NOMO-1 (cell line): Measurements from ENCODE around the gene TPBGL.
A peak's percentile ranks its signal among the peaks of the same experiment; 100 is the strongest.

ENCODE experiments used
- DNase-seq, 2 experiments: peaks; one replicate each; lab custom pipeline; 2025; ENCODE audit not compliant: unreplicated experiment in 2 of 2; lab: John Stamatoyannopoulos, UW

The TPBGL gene

GRCh38 chr11:75245356-75246005 lies 4.9 kb downstream of the TPBGL start:
- DNase-seq, result no peak

- no peak for DNase-seq
Measured at GRCh38 chr11:75246006-75246670, 5.6 kb downstream of the TPBGL start.

- DNase-seq, result no peak
Measured at GRCh38 chr11:75246671-75247350, 6.2 kb downstream of the TPBGL start.

GRCh38 chr11:75248924-75249256 lies 8.3 kb downstream of the TPBGL start:
- DNase-seq, result no peak

- no peak for DNase-seq
Measured at GRCh38 chr11:75249704-75250103, 9.1 kb downstream of the TPBGL start.

GRCh38 chr11:75254326-75254725 lies 13.8 kb downstream of the TPBGL start:
- DNase-seq, result no peak

GRCh38 chr11:75260396-75261170 lies 20.0 kb downstream of the TPBGL start:
- DNase-seq, result no peak

- no peak for DNase-seq
Measured at GRCh38 chr11:75261902-75262361, 21.4 kb downstream of the TPBGL start.

GRCh38 chr11:75262436-75262835 lies 21.9 kb downstream of the TPBGL start:
- no peak for DNase-seq

GRCh38 chr11:75262961-75263852 lies 22.6 kb downstream of the TPBGL start:
- no peak for DNase-seq

- peak; percentile 35 for DNase-seq
Measured at GRCh38 chr11:75263944-75264349, 23.4 kb downstream of the TPBGL start.

- no peak for DNase-seq
Measured at GRCh38 chr11:75264356-75264755, 23.8 kb downstream of the TPBGL start.

- no peak for DNase-seq
Measured at GRCh38 chr11:75264971-75265370, 24.4 kb downstream of the TPBGL start.

GRCh38 chr11:75265851-75266531 lies 25.4 kb downstream of the TPBGL start:
- peak; percentile 32 to 66 for DNase-seq

- no peak for DNase-seq
Measured at GRCh38 chr11:75267171-75267970, 26.8 kb downstream of the TPBGL start.

GRCh38 chr11:75268626-75269366 lies 28.2 kb downstream of the TPBGL start:
- no peak for DNase-seq

- DNase-seq, result no peak
Measured at GRCh38 chr11:75269367-75269660, 28.7 kb downstream of the TPBGL start.

GRCh38 chr11:75269896-75270295 lies 29.3 kb downstream of the TPBGL start:
- no peak for DNase-seq
